Hepatocyte (in vitro differentiated cells): ENCODE results near the gene L3MBTL3. TPM values are rescaled to one million over a fixed set of nuclear protein-coding genes. Genes with fewer than 3 reads are reported as not detected.

Source experiments
- DNase-seq: peaks from one replicate; pipeline ENCODE4 v3.0.0-alpha.2; 2016; ENCODE audit warnings: low spot score
- H2AFZ ChIP-seq: fragments of 200-600 bp; sonication (generic); 2 replicates; pipeline ENCODE4 v1.6.0; 2016; ENCODE audit warnings: antibody characterized with exemption, mild to moderate bottlenecking
- H3K27ac ChIP-seq: fragments of 200-600 bp; sonication (generic); 2 replicates; pipeline ENCODE4 v1.5.1; 2016; ENCODE audit warnings: mild to moderate bottlenecking
- H3K27me3 ChIP-seq: fragments of 200-600 bp; sonication (generic); 2 replicates; pipeline ENCODE4 v1.6.1; 2016
- H3K36me3 ChIP-seq: fragments of 200-600 bp; sonication (generic); replicated peaks from 2 replicates; pipeline ENCODE4 v1.5.1; 2016; ENCODE audit warnings: low read depth; ENCODE audit not compliant: insufficient read depth
- H3K4me1 ChIP-seq: fragments of 200-600 bp; sonication (generic); 2 replicates; pipeline ENCODE4 v1.5.1; 2016; ENCODE audit warnings: mild to moderate bottlenecking, moderate library complexity; ENCODE audit not compliant: insufficient read depth
- H3K4me2 ChIP-seq: fragments of 200-600 bp; sonication (generic); 2 replicates; pipeline ENCODE4 v1.6.0; 2016
- H3K4me3 ChIP-seq: fragments of 200-600 bp; sonication (generic); 2 replicates; pipeline ENCODE4 v1.5.1; 2016; ENCODE audit warnings: mild to moderate bottlenecking
- H3K79me2 ChIP-seq: fragments of 200-600 bp; sonication (generic); 2 replicates; pipeline ENCODE4 v1.6.0; 2017; ENCODE audit warnings: mild to moderate bottlenecking
- H3K9me2 ChIP-seq: fragments of 200-600 bp; sonication (generic); replicated peaks from 2 replicates; pipeline ENCODE4 v1.6.0; 2017; ENCODE audit warnings: mild to moderate bottlenecking; ENCODE audit not compliant: insufficient read depth
- H3K9me3 ChIP-seq: fragments of 200-600 bp; sonication (generic); 2 replicates; pipeline ENCODE4 v1.5.1; 2016; ENCODE audit warnings: low read depth, mild to moderate bottlenecking
- H4K20me1 ChIP-seq: fragments of 200-600 bp; sonication (generic); 2 replicates; pipeline ENCODE4 v1.6.0; 2016; ENCODE audit warnings: mild to moderate bottlenecking; ENCODE audit not compliant: insufficient read depth, poor library complexity, severe bottlenecking
- CTCF ChIP-seq: fragments of 200-600 bp; sonication (generic); IDR thresholded peaks from 2 replicates; pipeline ENCODE4 v1.5.1; 2016; ENCODE audit warnings: antibody characterized with exemption, mild to moderate bottlenecking; ENCODE audit not compliant: poor library complexity
- EZH2 ChIP-seq: fragments of 200-600 bp; sonication (generic); IDR thresholded peaks from 2 replicates; pipeline ENCODE4 v1.6.1; 2016; ENCODE audit warnings: antibody characterized with exemption, mild to moderate bottlenecking, borderline replicate concordance
- EZH2phosphoT487 ChIP-seq: fragments of 200-600 bp; sonication (generic); IDR thresholded peaks from one replicate; pipeline ENCODE4 v1.6.1; 2018; ENCODE audit warnings: antibody characterized with exemption, mild to moderate bottlenecking, low read depth, moderate library complexity; ENCODE audit not compliant: unreplicated experiment, severe bottlenecking
- WGBS: methylation state at CpG from one replicate; pipeline ENCODE4 v1.1.6; 2016; ENCODE audit warnings: low lambda C conversion rate; ENCODE audit errors: missing lambda C conversion rate; 5-methylcytosine and 5-hydroxymethylcytosine counted together
- polyA plus RNA-seq: library from polyadenylated mRNA; unstranded; fragments of >200 nt; fragmentation: Nextera tagmentation; extraction: Ambion mirVana; gene quantifications from 2 replicates; pipeline ENCODE4 v1.2.1, GENCODE V29; 2016
- total RNA-seq: library from RNA; depleted of rRNA; stranded (reverse); fragments of >200 nt; gene quantifications from 2 replicates; pipeline ENCODE4 v1.2.3, GENCODE V29; 2014

The L3MBTL3 gene
- total and polyA plus RNA-seq, 2 experiments from 2014 or later = 5.3 to 20.1 TPM

GRCh38 chr6:130070792-130071191 lies 52.4 kb downstream of the L3MBTL3 start:
- Histone ChIP-seq H3K36me3 (no peaks in the 10 kb centered on the region), H3K79me2 (no peaks in the 10 kb centered on the region), H3K27me3 (no peaks in the 10 kb centered on the region), H3K9me2 (no peaks in the 10 kb centered on the region), H3K9me3 (no peaks in the 10 kb centered on the region), H3K4me1 (peaks cover 3% of the 10 kb centered on the region), H2AFZ (no peak overlapping the region), H3K27ac (no peak overlapping the region), H4K20me1 (no peaks in the 10 kb centered on the region), H3K4me2 (no peak overlapping the region), H3K4me3 (no peak overlapping the region)
- TF ChIP-seq CTCF (no peak), EZH2phosphoT487 (no peak), EZH2 (no peak)
- WGBS = 94% methylated on average over 6 of the region's 6 CpGs
- DNase-seq = no peak

GRCh38 chr6:130075879-130076460 lies 57.6 kb downstream of the L3MBTL3 start:
- Histone ChIP-seq H3K9me2 (no peaks in the 10 kb centered on the region), H3K4me3 (no peak overlapping the region), H3K4me1 (no peaks in the 10 kb centered on the region), H3K27ac (no peak overlapping the region), H3K4me2 (peak overlapping the region; percentile 40), H3K27me3 (no peaks in the 10 kb centered on the region), H2AFZ (no peak overlapping the region), H3K9me3 (no peaks in the 10 kb centered on the region), H4K20me1 (no peaks in the 10 kb centered on the region), H3K79me2 (no peaks in the 10 kb centered on the region), H3K36me3 (no peaks in the 10 kb centered on the region)
- no peak for TF ChIP-seq EZH2phosphoT487
- TF ChIP-seq CTCF = no peak
- no peak for TF ChIP-seq EZH2
- DNase-seq = no peak
- WGBS = 67% methylated on average over 3 of the region's 3 CpGs

GRCh38 chr6:130076512-130076911 lies 58.1 kb downstream of the L3MBTL3 start:
- no peaks in the 10 kb centered on the region for H4K20me1 ChIP-seq
- H3K9me3 ChIP-seq = no peaks in the 10 kb centered on the region
- H3K4me2 ChIP-seq = peak overlapping the region; percentile 40
- H2AFZ ChIP-seq = no peak overlapping the region
- H3K27me3 ChIP-seq = no peaks in the 10 kb centered on the region
- H3K36me3 ChIP-seq = no peaks in the 10 kb centered on the region
- TF ChIP-seq CTCF (peak; percentile 49), EZH2 (no peak)
- 62% methylated on average over 2 of the region's 2 CpGs for WGBS
- DNase-seq = peak; percentile 9
- H3K27ac ChIP-seq = no peak overlapping the region
- H3K4me1 ChIP-seq = no peaks in the 10 kb centered on the region
- H3K79me2 ChIP-seq = no peaks in the 10 kb centered on the region
- no peaks in the 10 kb centered on the region for H3K9me2 ChIP-seq
- H3K4me3 ChIP-seq = no peak overlapping the region

GRCh38 chr6:130090796-130091195 lies 72.4 kb downstream of the L3MBTL3 start:
- no peaks in the 10 kb centered on the region for H3K4me1 ChIP-seq
- H2AFZ ChIP-seq = no peak overlapping the region
- no peak overlapping the region for H3K27ac ChIP-seq
- H3K36me3 ChIP-seq = no peaks in the 10 kb centered on the region
- H3K9me2 ChIP-seq = no peaks in the 10 kb centered on the region
- H3K79me2 ChIP-seq = no peaks in the 10 kb centered on the region
- no peak for DNase-seq
- H3K4me2 ChIP-seq = no peak overlapping the region
- no peak for TF ChIP-seq CTCF
- TF ChIP-seq EZH2phosphoT487 = no peak
- TF ChIP-seq EZH2 = no peak
- H3K27me3 ChIP-seq = no peaks in the 10 kb centered on the region
- H3K9me3 ChIP-seq = no peaks in the 10 kb centered on the region
- no peak overlapping the region for H3K4me3 ChIP-seq
- no peaks in the 10 kb centered on the region for H4K20me1 ChIP-seq
